NCI-H1048 (cell line): ENCODE measurements around the gene CYP3A5.

ENCODE experiments used
- DNase-seq: peaks from one replicate; lab custom pipeline; 2025; lab: John Stamatoyannopoulos, UW

CYP3A5 gene

GRCh38 chr7:99615989-99616358 is 63.8 kb downstream of the CYP3A5 start:
- DNase-seq, result no peak

DNA sequence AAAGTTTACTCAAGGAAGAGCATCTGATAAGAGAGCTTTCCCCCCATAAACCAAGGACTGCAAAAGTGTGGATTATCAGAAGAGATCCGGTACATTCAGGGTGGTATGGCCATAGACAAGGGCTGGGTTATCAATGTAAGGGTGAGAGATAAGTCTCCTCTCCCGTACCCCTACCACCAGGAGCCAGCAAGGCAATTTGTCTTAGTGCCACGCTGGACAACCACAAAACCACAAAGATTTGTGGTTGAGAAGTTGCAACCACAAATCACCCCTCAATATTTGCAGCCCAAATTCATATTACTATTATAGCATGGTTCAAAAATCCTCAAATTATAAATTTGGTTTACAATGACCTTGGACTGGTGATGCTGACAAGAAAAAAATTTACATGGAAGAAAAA is 65.3 kb downstream of the CYP3A5 start:
- DNase-seq, result no peak

GRCh38 chr7:99607548-99607947 is 72.2 kb downstream of the CYP3A5 start:
- DNase-seq, result no peak

DNA sequence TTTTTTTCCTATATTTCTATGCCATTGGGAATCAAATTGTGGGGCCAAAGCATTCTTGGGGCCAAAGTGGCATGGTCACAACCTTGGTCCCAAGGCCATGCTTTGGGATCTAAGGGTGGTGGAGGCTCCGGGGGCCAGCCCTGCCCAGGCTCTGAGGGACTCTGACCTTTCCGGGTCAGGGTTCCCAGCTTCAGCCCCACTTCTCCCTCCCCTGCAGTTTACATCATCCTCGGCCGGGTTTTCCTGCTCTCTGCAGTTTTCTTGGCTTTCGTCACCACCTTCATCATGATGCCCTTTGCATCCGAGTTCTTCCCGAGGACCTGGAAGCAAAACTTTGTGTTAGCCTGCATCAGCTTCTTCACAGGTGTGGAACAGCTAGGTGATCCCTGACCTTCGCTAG is 73.3 kb downstream of the CYP3A5 start:
- DNase-seq, result no peak

- DNase-seq, result no peak
Measured at GRCh38 chr7:99605527-99605926, 74.3 kb downstream of the CYP3A5 start.

- no peak for DNase-seq
Measured at GRCh38 chr7:99601656-99602310, 78.0 kb downstream of the CYP3A5 start.

DNA sequence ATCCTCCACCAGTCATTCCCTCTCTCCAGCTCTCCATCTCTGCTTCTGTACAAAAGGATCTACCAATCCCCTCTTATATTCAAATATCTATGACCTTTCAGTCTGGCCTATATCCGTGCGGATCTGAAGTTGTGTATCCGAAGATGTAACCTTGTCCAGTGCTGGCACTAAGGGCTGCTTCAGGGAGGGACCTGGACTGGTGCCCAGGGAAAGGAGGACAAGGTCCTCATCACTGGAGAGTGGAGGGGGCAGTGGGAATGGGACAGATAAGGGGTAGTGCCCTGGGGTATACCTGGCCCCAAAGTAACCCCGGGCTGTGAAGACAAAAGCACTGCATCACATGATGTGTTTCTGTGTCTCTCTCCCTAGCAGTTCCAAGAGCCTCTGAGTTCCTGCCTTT is 80.0 kb downstream of the CYP3A5 start:
- DNase-seq, result no peak
